ENCODE data around the gene SDC4.

SDC4 gene

DNA sequence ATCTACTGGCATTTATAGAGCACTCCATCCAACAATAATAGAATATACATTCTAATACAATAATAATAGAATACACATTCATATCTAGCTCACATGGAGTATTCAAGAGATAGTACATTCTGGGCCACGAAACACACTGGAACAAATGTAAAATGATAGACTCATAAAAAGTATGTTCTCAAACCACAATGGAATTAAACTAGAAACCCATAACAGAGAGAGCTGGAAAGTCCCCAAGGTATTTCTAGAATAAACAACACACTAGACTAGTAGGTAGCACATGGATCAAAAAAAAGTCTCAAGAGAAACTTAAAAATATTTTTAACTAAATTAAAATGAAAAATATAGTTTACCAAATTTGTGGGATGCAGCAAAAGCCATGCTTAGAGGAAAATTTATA, 39.0 kb upstream of the SDC4 start:
- H3K27ac ChIP-seq = no peak overlapping the region
- TF ChIP-seq, protein P1, sequence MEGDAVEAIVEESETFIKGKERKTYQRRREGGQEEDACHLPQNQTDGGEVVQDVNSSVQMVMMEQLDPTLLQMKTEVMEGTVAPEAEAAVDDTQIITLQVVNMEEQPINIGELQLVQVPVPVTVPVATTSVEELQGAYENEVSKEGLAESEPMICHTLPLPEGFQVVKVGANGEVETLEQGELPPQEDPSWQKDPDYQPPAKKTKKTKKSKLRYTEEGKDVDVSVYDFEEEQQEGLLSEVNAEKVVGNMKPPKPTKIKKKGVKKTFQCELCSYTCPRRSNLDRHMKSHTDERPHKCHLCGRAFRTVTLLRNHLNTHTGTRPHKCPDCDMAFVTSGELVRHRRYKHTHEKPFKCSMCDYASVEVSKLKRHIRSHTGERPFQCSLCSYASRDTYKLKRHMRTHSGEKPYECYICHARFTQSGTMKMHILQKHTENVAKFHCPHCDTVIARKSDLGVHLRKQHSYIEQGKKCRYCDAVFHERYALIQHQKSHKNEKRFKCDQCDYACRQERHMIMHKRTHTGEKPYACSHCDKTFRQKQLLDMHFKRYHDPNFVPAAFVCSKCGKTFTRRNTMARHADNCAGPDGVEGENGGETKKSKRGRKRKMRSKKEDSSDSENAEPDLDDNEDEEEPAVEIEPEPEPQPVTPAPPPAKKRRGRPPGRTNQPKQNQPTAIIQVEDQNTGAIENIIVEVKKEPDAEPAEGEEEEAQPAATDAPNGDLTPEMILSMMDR (IDR thresholded peaks at IDR 0.05) = no peak
- H3K4me3 ChIP-seq = no peak overlapping the region
- DNase-seq (ENCODE audit: low spot score) = no peak

DNA sequence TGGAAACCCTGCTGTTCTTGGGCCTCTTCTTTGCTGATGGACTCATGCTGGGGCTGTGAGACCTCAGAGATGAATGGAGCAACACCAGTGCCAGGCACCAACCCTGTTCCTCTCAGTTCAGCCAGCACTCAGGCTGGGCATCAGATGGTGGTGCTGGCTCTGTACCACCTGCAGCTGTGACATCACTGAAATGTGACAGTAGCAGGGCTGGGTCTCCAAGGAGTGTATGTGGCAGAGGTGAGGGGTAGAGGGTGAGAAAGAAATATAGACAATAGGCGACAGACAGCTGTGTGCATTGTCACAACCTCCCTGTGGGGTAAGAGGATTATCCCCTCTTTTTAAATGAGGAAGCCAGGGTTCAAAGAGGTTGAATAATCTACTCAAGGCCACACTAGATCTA, 30.0 kb upstream of the SDC4 start, which contains the start of gene TP53TG5:
Gene TP53TG5 (minus strand): TSS at position 135 of the 400 bp plus-strand sequence. CDS start 89 bp downstream, at position 46.
- no peak for DNase-seq (ENCODE audit: low spot score)
- Histone ChIP-seq H3K27ac (no peak within 1 kb of the TSS), H3K4me3 (no peak within 1 kb of the TSS)
- TF ChIP-seq, protein P1 (IDR thresholded peaks at IDR 0.05) = no peak

DNA sequence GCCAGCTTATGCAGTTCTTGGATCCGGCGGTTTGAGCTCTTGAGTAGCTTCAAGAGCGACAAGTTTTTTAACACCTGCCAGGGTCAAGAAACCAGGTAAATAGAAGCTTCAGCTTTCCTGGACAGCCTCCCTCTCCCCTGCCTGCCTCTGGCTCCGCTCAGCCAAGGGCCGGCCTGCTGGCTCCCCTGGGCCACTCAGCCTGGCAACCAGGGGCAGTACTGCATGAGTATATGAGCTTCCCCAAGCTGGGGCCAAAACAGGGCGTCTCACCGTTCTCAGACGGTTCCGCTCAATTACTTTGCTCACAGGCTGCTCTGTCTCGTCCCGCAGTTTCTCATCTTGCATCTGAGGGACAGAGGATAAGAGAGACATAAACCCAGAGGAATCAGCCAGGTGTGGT, 29.0 kb upstream of the SDC4 start:
- Histone ChIP-seq H3K27ac (no peak overlapping the region), H3K4me3 (no peak overlapping the region)
- TF ChIP-seq, protein P1 (IDR thresholded peaks at IDR 0.05) = no peak
- no peak for DNase-seq (ENCODE audit: low spot score)

DNA sequence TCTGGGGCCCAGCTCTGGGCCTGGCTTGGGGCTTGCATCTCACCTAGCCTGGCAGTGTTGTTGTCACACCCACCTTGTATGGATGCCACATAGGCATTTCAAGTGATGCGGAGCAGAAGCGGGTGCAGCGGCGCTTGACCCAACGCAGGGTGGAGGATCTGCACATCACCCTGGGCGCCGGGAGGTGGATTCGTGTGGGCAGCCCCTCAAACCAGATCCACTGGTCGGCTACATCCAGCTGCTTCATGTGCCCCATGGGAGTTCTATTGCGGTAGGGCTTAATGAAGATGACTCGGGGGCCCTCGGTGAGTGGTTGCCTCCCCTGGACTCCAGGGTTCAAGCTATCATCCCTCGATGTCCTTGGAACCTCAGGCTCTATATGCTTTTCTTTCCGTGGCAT, 26.7 kb upstream of the SDC4 start:
- TF ChIP-seq, protein P1 (IDR thresholded peaks at IDR 0.05) = no peak
- DNase-seq (ENCODE audit: low spot score) = no peak
- no peak overlapping the region for H3K4me3 ChIP-seq
- H3K27ac ChIP-seq = no peak overlapping the region

DNA sequence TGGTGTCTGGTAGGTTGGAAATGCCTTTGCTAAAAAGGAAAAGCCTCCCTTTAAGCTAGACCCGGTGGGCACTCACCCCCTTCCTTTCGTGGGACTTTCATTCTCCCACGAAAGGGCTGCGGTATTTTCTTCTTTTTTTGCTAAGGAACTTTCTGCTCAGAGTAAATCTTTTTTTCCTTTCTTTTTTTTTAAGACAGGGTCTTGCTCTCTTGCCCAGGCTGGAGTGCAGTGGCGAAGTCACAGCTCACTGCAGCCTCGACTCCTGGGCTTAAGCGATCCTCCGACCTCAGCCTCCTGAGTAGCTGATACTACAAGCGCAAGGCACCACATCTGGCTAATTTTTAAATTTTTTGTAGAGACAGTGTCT, 25.9 kb upstream of the SDC4 start:
- TF ChIP-seq, protein P1 (IDR thresholded peaks at IDR 0.05) = peak; percentile 5
- no peak for DNase-seq (ENCODE audit: low spot score)
- Histone ChIP-seq H3K4me3 (peak overlapping the region; percentile 73), H3K27ac (peak overlapping the region; percentile 69 to 92)

DNA sequence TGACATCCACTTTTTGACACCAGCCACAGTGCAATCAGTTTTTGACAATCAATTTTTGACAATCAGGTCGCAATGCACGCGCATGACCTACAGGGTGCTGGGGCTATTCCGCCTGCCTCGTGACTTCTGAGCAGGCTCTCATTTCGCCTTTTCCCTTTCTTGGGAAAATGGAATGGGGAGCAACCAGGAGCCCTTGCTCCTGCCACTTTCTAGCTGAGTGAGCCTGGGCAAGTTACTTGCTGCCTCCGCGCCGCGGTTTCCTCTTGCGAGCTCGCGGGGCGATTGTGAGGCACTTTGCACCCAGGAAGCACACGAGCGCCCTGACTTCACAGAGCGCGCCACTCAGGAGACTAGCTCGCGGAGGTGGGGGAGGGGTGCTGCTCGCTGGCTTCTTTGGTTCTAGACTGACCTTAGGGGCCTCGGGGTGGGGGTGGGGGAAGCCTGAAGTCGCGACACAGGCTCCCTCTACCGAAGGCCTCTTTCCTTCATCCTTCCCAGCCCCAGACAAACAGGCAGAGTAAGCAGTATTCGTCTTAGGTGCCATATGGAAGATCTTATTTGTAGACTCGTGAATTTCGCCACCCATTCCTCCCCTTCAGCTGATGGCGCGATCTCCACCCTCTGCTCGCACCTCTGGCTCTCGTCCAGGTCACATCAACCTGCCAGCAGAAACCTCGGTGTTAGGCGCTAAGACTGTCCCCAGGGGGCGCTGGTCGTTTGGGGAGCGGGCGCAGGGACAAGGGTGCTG, 25.3 kb upstream of the SDC4 start:
- DNase-seq (ENCODE audit: low spot score) = peak; percentile 95
- peak overlapping the region; percentile 69 to 92 for H3K27ac ChIP-seq
- H3K4me3 ChIP-seq = peak overlapping the region; percentile 73
- TF ChIP-seq, protein P1 (IDR thresholded peaks at IDR 0.05) = peak; percentile 66

All from coronary artery (tissue), 2 donors.